Mesothelial cell of epicardium (in vitro differentiated cells): ENCODE results near the gene CD44. TPM values are rescaled to one million over a fixed set of nuclear protein-coding genes. Genes with fewer than 3 reads are reported as not detected.

Experiments
- DNase-seq, 2 experiments: peaks; one replicate each; pipeline ENCODE4 v3.0.0; 2021; ENCODE audit warnings: low spot score in 2 of 2; ENCODE audit not compliant: unreplicated experiment in 2 of 2
- H3K27ac Mint-ChIP-seq: 2 replicates; pipeline ENCODE4 v1.8.0; 2021; ENCODE audit warnings: mixed read lengths
- H3K27me3 Mint-ChIP-seq: 2 replicates; pipeline ENCODE4 v1.8.0; 2021; ENCODE audit warnings: low read depth, mixed read lengths
- H3K36me3 Mint-ChIP-seq: 2 replicates; pipeline ENCODE4 v1.8.0; 2021; ENCODE audit warnings: mixed read lengths
- H3K4me1 Mint-ChIP-seq: 2 replicates; pipeline ENCODE4 v1.8.0; 2021; ENCODE audit warnings: mixed read lengths
- H3K4me3 Mint-ChIP-seq: 2 replicates; pipeline ENCODE4 v1.8.0; 2021; ENCODE audit warnings: mild to moderate bottlenecking, moderate library complexity, mixed read lengths
- H3K9me3 Mint-ChIP-seq: 2 replicates; pipeline ENCODE4 v1.8.0; 2021; ENCODE audit warnings: mixed read lengths
- CTCF ChIP-seq: fragments of 200-600 bp; sonication (generic); IDR thresholded peaks from one replicate; pipeline ENCODE4 v1.5.0; 2021; ENCODE audit warnings: antibody characterized with exemption; ENCODE audit not compliant: unreplicated experiment
- total RNA-seq: library from RNA; stranded (reverse); gene quantifications from 3 replicates; pipeline ENCODE4 v1.2.1, GENCODE V29; 2021

CD44 gene
- total RNA-seq, 1 donor from 2014 or later, result 1.9 TPM

DNA sequence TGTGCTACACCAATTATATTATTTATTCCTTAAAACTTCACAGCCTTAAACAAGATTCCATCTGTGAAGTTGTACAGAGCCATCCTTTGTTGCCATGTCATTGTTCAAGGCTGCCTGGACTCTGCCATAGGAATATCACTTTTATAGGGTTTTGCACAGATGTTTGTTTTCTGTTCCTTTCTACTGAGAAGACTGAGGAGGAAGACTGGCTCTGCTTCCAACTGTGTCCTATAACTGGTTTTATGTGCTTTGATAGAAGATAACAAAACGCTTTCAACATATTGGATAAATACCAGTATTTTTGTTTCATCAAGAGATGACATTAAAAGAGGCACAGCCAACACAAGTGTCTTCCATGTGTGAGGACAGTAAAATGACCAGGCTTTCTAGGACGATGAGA is 120.6 kb downstream of the CD44 start:
- Mint-ChIP-seq H3K4me1 (no peaks in the 10 kb centered on the region), H3K4me3 (no peak overlapping the region), H3K27me3 (peaks cover 31% of the 10 kb centered on the region), H3K36me3 (no peaks in the 10 kb centered on the region), H3K9me3 (no peaks in the 10 kb centered on the region), H3K27ac (no peak overlapping the region)
- TF ChIP-seq CTCF, result no peak
- no peak for DNase-seq

- DNase-seq, result no peak
Observed at GRCh38 chr11:35260342-35260985, 121.5 kb downstream of the CD44 start.

DNA sequence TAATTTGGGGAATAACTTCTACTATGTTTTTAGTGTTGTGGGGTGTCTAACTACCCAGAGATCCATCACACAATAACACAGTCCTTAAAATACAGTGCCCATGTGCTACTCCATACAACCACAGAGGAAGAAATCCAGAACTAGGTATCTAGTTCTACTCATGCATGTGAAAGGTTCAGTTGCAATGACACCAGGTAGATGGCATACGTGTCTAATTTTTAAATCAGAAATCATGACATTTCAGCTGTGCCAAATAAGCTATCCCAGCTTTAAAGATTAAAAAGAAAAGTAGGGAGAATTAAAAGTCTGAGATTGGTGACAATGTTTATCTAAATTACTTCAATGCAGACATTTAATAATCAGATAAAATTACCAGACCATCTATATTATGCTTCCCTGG is 122.2 kb downstream of the CD44 start:
- Mint-ChIP-seq H3K27me3 (peaks cover 23% of the 10 kb centered on the region), H3K4me3 (no peak overlapping the region), H3K9me3 (no peaks in the 10 kb centered on the region), H3K27ac (no peak overlapping the region), H3K36me3 (no peaks in the 10 kb centered on the region), H3K4me1 (peaks cover 2% of the 10 kb centered on the region)
- DNase-seq, result no peak
- no peak for TF ChIP-seq CTCF

More at GRCh38 chr11:35260342-35260985, 121.5 kb downstream of the CD44 start:
- Mint-ChIP-seq H3K27me3 (peaks cover 23% of the 10 kb centered on the region), H3K4me1 (no peaks in the 10 kb centered on the region), H3K9me3 (no peaks in the 10 kb centered on the region), H3K36me3 (no peaks in the 10 kb centered on the region), H3K27ac (no peak overlapping the region), H3K4me3 (no peak overlapping the region)
- TF ChIP-seq CTCF, result no peak

DNA sequence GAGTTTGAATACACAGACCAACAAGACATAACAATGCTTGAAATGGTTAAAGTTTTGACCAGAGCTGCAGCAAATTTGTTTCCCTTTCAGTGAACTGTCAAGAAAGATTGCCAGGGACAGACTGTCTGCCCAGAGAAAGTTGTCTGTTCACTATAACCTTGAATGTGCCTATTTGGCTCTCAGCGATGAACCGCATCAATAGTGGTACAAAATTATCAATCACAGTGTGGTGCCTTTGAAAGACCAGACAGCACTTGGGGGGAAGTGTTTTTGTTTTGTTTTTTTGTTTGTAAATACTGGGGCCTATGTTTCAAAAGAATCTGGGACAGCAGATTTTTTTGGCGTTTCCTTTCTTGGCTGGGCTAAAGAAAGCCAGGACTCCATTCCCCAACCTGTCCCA is 123.1 kb downstream of the CD44 start:
- H3K4me3 Mint-ChIP-seq, result no peak overlapping the region
- H3K9me3 Mint-ChIP-seq, result no peaks in the 10 kb centered on the region
- no peak overlapping the region for H3K27ac Mint-ChIP-seq
- H3K4me1 Mint-ChIP-seq, result peaks cover 5% of the 10 kb centered on the region
- no peak for TF ChIP-seq CTCF
- peaks cover 19% of the 10 kb centered on the region for H3K27me3 Mint-ChIP-seq
- no peaks in the 10 kb centered on the region for H3K36me3 Mint-ChIP-seq
- no peak for DNase-seq

DNA sequence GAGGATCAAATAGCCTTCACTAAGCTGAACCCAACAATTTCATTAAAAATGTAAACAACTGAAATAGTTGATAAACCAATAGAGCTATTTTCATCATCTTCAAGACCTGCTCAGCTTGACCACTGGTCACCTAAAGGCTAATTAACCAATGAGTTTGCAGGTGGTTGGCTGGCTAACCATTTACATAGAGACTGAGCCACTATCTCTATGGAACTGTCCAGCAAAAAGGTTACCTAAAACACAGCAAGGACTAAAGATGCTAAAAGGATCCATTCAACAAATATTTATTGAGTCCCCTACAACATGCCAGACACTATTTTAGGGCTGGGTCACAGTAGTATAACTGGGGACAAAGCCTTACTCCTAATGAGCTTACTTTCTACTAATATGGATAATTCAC is 123.8 kb downstream of the CD44 start:
- no peak for DNase-seq
- H3K27ac Mint-ChIP-seq, result no peak overlapping the region
- peaks cover 5% of the 10 kb centered on the region for H3K4me1 Mint-ChIP-seq
- no peak for TF ChIP-seq CTCF
- H3K4me3 Mint-ChIP-seq, result no peak overlapping the region
- H3K27me3 Mint-ChIP-seq, result peaks cover 19% of the 10 kb centered on the region
- no peaks in the 10 kb centered on the region for H3K9me3 Mint-ChIP-seq
- no peaks in the 10 kb centered on the region for H3K36me3 Mint-ChIP-seq
